Hematopoietic multipotent progenitor cell treated with erythropoietin and hydrocortisone succinate and interleukin-3 and kit ligand, for 4 days (in vitro differentiated cells): Measurements from ENCODE around the gene SERTAD3.

ENCODE experiments used
- DNase-seq: peaks from one replicate; pipeline ENCODE4 v3.0.0-alpha.2; 2015

The SERTAD3 gene

GRCh38 chr19:40407714-40408597 lies 36.2 kb downstream of the SERTAD3 start:
- peak; percentile 67 for DNase-seq

- peak; percentile 96 for DNase-seq
These were observed 40.7 kb downstream of the SERTAD3 start for GRCh38 chr19:40403262-40403984.

- no peak for DNase-seq
These were observed 43.6 kb downstream of the SERTAD3 start for GRCh38 chr19:40400559-40400958.

GRCh38 chr19:40398417-40399131 lies 45.6 kb downstream of the SERTAD3 start:
- peak; percentile 82 for DNase-seq

- DNase-seq: no peak
These were observed 46.6 kb downstream of the SERTAD3 start for GRCh38 chr19:40397568-40397906.

- DNase-seq: no peak
These were observed 47.1 kb downstream of the SERTAD3 start for GRCh38 chr19:40396886-40397567.

- no peak for DNase-seq
These were observed 48.2 kb downstream of the SERTAD3 start for GRCh38 chr19:40395956-40396355.

- DNase-seq: no peak
These were observed 49.3 kb downstream of the SERTAD3 start for GRCh38 chr19:40394816-40395210.

GRCh38 chr19:40393894-40394815 lies 50.0 kb downstream of the SERTAD3 start:
- DNase-seq: no peak

GRCh38 chr19:40392894-40393517 lies 51.1 kb downstream of the SERTAD3 start:
- no peak for DNase-seq

- no peak for DNase-seq
These were observed 52.0 kb downstream of the SERTAD3 start for GRCh38 chr19:40392123-40392522.
